B cell (primary cell): ENCODE data around the gene PGAM2. TPM values are rescaled to one million over a fixed set of nuclear protein-coding genes. Genes with fewer than 3 reads are reported as not detected.

Experiments used
- ATAC-seq: fragments of 200-7000 bp; cut with Tn5 transposase; one replicate; pipeline ENCODE4 v1.10.0; 2021; ENCODE audit warnings: low read depth, mild to moderate bottlenecking, moderate number of reproducible peaks, moderate library complexity
- CTCF ChIA-PET: fragments of 350-600 bp; sonication (Branson Sonifier 250); formaldehyde crosslinking; loops from one replicate; lab custom pipeline; 2021; ENCODE audit warnings: antibody characterized with exemption, inconsistent platforms; lab: Charles Lee
- POLR2A ChIA-PET: fragments of 350-600 bp; sonication (Branson Sonifier 250); formaldehyde crosslinking; loops from one replicate; lab custom pipeline; 2021; ENCODE audit warnings: antibody characterized with exemption; lab: Charles Lee
- DNase-seq: peaks from one replicate; pipeline ENCODE4 v3.0.0; 2013
- H2AFZ ChIP-seq: 2 replicates; pipeline ENCODE4 v1.6.1; 2012; ENCODE audit warnings: mild to moderate bottlenecking, low read depth, low read length; ENCODE audit not compliant: insufficient read depth, poor library complexity, severe bottlenecking
- H3K27ac ChIP-seq, 2 donors: 1 replicate in 1 of 2; 2 replicates in 1 of 2; pipeline ENCODE4 v1.5.1; 2012 to 2013; ENCODE audit warnings: low read length in 2 of 2, mild to moderate bottlenecking in 2 of 2, moderate library complexity in 1 of 2
- H3K27me3 ChIP-seq, 4 experiments: fragments of 200-600 bp in 1 of 4; sonication (generic) in 1 of 4; replicated peaks in 1 of 4; 1 replicate in 2 of 4; 2 replicates in 2 of 4; pipeline versions ENCODE4 v1.6.1 to v1.7.0; 2013 to 2016; ENCODE audit warnings: low read length in 3 of 4, mild to moderate bottlenecking in 2 of 4, mixed read lengths in 1 of 4, moderate library complexity in 1 of 4; ENCODE audit not compliant: insufficient read depth in 4 of 4, control insufficient read depth in 3 of 4; ENCODE audit errors: control extremely low read depth in 1 of 4
- H3K36me3 ChIP-seq, 2 experiments: replicated peaks in 1 of 2; 1 replicate in 1 of 2; 2 replicates in 1 of 2; pipeline versions ENCODE4 v1.6.1 to v1.7.1; 2013; ENCODE audit warnings: low read length in 1 of 2; ENCODE audit not compliant: insufficient read depth in 2 of 2, control insufficient read depth in 1 of 2; ENCODE audit errors: control extremely low read depth in 1 of 2, extremely low read depth in 1 of 2
- H3K4me1 ChIP-seq, 2 donors: fragments of 200-600 bp in 1 of 2; sonication (generic) in 1 of 2; 1 replicate in 1 of 2; 2 replicates in 1 of 2; pipeline versions ENCODE4 v1.5.1 to v1.6.1; 2013 to 2017; ENCODE audit warnings: low read length in 2 of 2; ENCODE audit not compliant: control insufficient read depth in 2 of 2, insufficient read depth in 2 of 2
- H3K4me2 ChIP-seq: replicated peaks from 2 replicates; pipeline ENCODE3; 2012; ENCODE audit warnings: mild to moderate bottlenecking, low read depth, low read length; ENCODE audit not compliant: poor library complexity, severe bottlenecking
- H3K4me3 ChIP-seq, 5 experiments: fragments of 200-600 bp in 1 of 5; sonication (generic) in 1 of 5; 1 replicate in 3 of 5; 2 replicates in 2 of 5; pipeline versions ENCODE4 v1.5.1 to v1.7.0; 2011 to 2016; ENCODE audit warnings: low read length in 4 of 5, mild to moderate bottlenecking in 4 of 5, low read depth in 2 of 5, control low read depth in 1 of 5, moderate library complexity in 1 of 5; ENCODE audit not compliant: insufficient read depth in 1 of 5; ENCODE audit errors: control extremely low read depth in 1 of 5, extremely low read depth in 1 of 5
- H3K79me2 ChIP-seq: fragments of 200-600 bp; sonication (generic); one replicate; pipeline ENCODE4 v1.6.0; 2016; ENCODE audit warnings: low read length; ENCODE audit not compliant: control insufficient read depth, insufficient read depth
- H3K9ac ChIP-seq: fragments of 200-600 bp; sonication (generic); 2 replicates; pipeline ENCODE4 v1.6.1; 2017; ENCODE audit warnings: mild to moderate bottlenecking, low read length, moderate library complexity
- H3K9me3 ChIP-seq, 3 donors: one replicate each; pipeline versions ENCODE4 v1.6.1 to v1.7.1; 2013; ENCODE audit warnings: low read length in 2 of 3; ENCODE audit not compliant: control insufficient read depth in 2 of 3, insufficient read depth in 1 of 3; ENCODE audit errors: control extremely low read depth in 1 of 3
- H4K20me1 ChIP-seq: 2 replicates; pipeline ENCODE4 v1.6.0; 2012; ENCODE audit warnings: mild to moderate bottlenecking, low read length; ENCODE audit not compliant: insufficient read depth, control insufficient read depth, poor library complexity, severe bottlenecking
- H3K27ac Mint-ChIP-seq: one replicate; pipeline ENCODE4 v1.8.0; 2021; ENCODE audit warnings: mixed read lengths
- H3K27me3 Mint-ChIP-seq: one replicate; pipeline ENCODE4 v1.8.0; 2021; ENCODE audit warnings: mixed read lengths
- H3K4me1 Mint-ChIP-seq: one replicate; pipeline ENCODE4 v1.8.0; 2021; ENCODE audit warnings: mixed read lengths
- H3K4me3 Mint-ChIP-seq: one replicate; pipeline ENCODE4 v1.8.0; 2021; ENCODE audit warnings: mixed read lengths
- H3K9me3 Mint-ChIP-seq: one replicate; pipeline ENCODE4 v1.8.0; 2022; ENCODE audit warnings: mixed read lengths; ENCODE audit not compliant: insufficient read depth
- CTCF ChIP-seq: fragments of 200-600 bp; IDR thresholded peaks from one replicate; pipeline ENCODE4 v1.8.0; 2022; ENCODE audit warnings: antibody characterized with exemption, mild to moderate bottlenecking
- EZH2 ChIP-seq: IDR thresholded peaks from 2 replicates; pipeline ENCODE4 v1.6.1; 2012; ENCODE audit warnings: borderline replicate concordance, low read depth, mild to moderate bottlenecking, moderate library complexity, low read length; ENCODE audit not compliant: insufficient read depth, poor library complexity, severe bottlenecking
- WGBS: methylation state at CpG from one replicate; pipeline ENCODE4 v1.1.5; 2013; ENCODE audit warnings: missing lambda C conversion rate; ENCODE audit not compliant: insufficient coverage; 5-methylcytosine and 5-hydroxymethylcytosine counted together
- intact Hi-C: fragments of 100-400 bp; cut with micrococcal nuclease; formaldehyde crosslinking; loops from one replicate; pipeline ENCODE4 v1.10.0; 2022
- polyA plus RNA-seq: library from polyadenylated mRNA; depleted of rRNA; stranded (reverse); fragments of >200 nt; gene quantifications from 2 replicates; pipeline ENCODE4 v1.2.3, GENCODE V29; 2012
- total RNA-seq, 2 donors: library from RNA; stranded (reverse); fragments of 120-200 nt in 1 of 2; gene quantifications; 1 replicate in 1 of 2; 2 replicates in 1 of 2; pipeline versions ENCODE4 v1.2.3 to v1.2.4, GENCODE V29; 2013 to 2022

PGAM2 gene
- total and polyA plus RNA-seq, 2 donors (not counting 1 experiment from before 2014, with no cell fraction given): 0.69 to 3.2 TPM

GRCh38 chr7:44096326-44096881 lies 31.0 kb upstream of the PGAM2 start:
- Mint-ChIP-seq H3K27me3 (no peaks in the 10 kb centered on the region), H3K9me3 (no peaks in the 10 kb centered on the region), H3K4me1 (peaks cover 71% of the 10 kb centered on the region), H3K4me3 (peak overlapping the region; percentile 57), H3K27ac (peak overlapping the region; percentile 87)
- Histone ChIP-seq H3K27me3 (no peaks in the 10 kb centered on the region), H3K9me3 (peaks cover 0 to 3% (median 0%) of the 10 kb centered on the region in 3 donors), H3K27ac (peak overlapping the region; percentile 78 to 84), H3K79me2 (no peaks in the 10 kb centered on the region), H3K4me1 (peaks cover 34 to 75% of the 10 kb centered on the region in 2 donors), H2AFZ (no peak overlapping the region), H3K4me3 (no peak overlapping the region), H3K36me3 (no peaks in the 10 kb centered on the region), H3K4me2 (peak overlapping the region; percentile 57), H4K20me1 (no peaks in the 10 kb centered on the region), H3K9ac (no peak overlapping the region)
- ChIA-PET CTCF (no interaction called here), POLR2A (interaction anchor here (0.6 to 2.1 kb wide), 3 partner anchors 15 to 48 kb away, joined by 4 to 21 read pairs (median 10); partner anchors contain the start of gene POLD2)
- no peak for ATAC-seq
- no peak for TF ChIP-seq CTCF
- TF ChIP-seq EZH2: no peak
- WGBS: 58% methylated on average over 7 of the region's 8 CpGs
- intact Hi-C loops: loop anchor here (2.0 kb wide), 1 partner anchor 26 kb away; the partner anchor contains the start of gene POLD2
- DNase-seq: no peak

- ChIA-PET CTCF (no interaction called here), POLR2A (interaction anchor here (0.6 to 2.1 kb wide), 2 partner anchors 11 to 15 kb away, joined by 4 to 21 read pairs; no protein-coding TSS in a partner anchor)
- H3K27me3 Mint-ChIP-seq: no peaks in the 10 kb centered on the region
- H3K4me1 ChIP-seq: peaks cover 28 to 68% of the 10 kb centered on the region in 2 donors
- H3K9me3 Mint-ChIP-seq: no peaks in the 10 kb centered on the region
- H3K27ac ChIP-seq: no peak overlapping the region
- peak overlapping the region; percentile 50 for H3K27ac Mint-ChIP-seq
- intact Hi-C loops: loop anchor here (2.0 kb wide), 1 partner anchor 27 kb away; the partner anchor contains the start of gene POLD2
- H3K27me3 ChIP-seq: no peaks in the 10 kb centered on the region
- no peak overlapping the region for H3K4me3 ChIP-seq
- 87% methylated on average over 3 of the region's 3 CpGs for WGBS
- H3K9me3 ChIP-seq: peaks cover 0 to under 1% (median 0%) of the 10 kb centered on the region in 3 donors
- no peak overlapping the region for H3K4me2 ChIP-seq
- no peaks in the 10 kb centered on the region for H3K36me3 ChIP-seq
- no peak overlapping the region for H2AFZ ChIP-seq
- H3K4me1 Mint-ChIP-seq: peaks cover 65% of the 10 kb centered on the region
- TF ChIP-seq CTCF (no peak), EZH2 (no peak)
- H4K20me1 ChIP-seq: no peaks in the 10 kb centered on the region
- H3K79me2 ChIP-seq: no peaks in the 10 kb centered on the region
- DNase-seq (no peak), ATAC-seq (no peak)
- no peak overlapping the region for H3K4me3 Mint-ChIP-seq
- H3K9ac ChIP-seq: no peak overlapping the region
Measured at GRCh38 chr7:44095781-44096180, 30.4 kb upstream of the PGAM2 start.
